ENCODE results near the gene USP1. TPM values are rescaled to one million over a fixed set of nuclear protein-coding genes. Genes with fewer than 3 reads are reported as not detected.

USP1 gene
- total RNA-seq, 1 donor from 2014 or later, result 13.6 TPM

DNA sequence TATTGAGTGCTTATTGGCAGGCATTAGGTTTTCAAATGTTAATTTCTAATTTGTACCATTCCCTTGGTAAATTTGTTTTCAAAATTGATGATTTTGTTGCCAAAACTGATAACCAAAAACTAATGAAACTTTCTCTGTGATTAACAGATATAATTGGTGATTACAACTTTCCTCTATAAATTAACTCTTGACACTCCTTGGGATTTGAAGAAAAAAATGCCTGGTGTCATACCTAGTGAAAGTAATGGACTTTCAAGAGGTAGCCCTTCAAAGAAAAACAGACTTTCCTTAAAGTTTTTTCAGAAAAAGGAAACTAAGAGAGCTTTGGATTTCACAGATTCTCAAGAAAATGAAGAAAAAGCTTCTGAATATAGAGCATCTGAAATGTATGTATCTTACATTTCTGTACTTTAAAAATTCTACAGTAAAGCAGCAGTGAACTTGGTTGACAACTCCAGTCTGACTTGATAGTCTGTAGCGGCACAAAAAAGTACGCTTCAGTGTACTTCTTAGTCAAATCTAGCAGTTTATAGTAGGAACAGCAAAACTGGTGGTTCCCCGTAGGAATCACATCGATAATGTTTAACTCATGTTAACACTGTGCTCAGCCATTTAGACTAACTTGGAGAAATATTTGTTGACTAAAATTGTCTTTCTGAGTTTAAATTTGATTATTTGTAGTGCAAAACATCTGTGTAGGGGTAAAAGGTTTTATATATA is 3.0 kb downstream of the USP1 start:
- peaks cover 10% of the 10 kb centered on the region for H3K4me1 Mint-ChIP-seq (ENCODE audit: low read depth, unreplicated experiment)
- H3K9me3 Mint-ChIP-seq (ENCODE audit: unreplicated experiment), result peaks cover 14% of the 10 kb centered on the region
- no peak overlapping the region for H3K27ac Mint-ChIP-seq (ENCODE audit: unreplicated experiment)

DNA sequence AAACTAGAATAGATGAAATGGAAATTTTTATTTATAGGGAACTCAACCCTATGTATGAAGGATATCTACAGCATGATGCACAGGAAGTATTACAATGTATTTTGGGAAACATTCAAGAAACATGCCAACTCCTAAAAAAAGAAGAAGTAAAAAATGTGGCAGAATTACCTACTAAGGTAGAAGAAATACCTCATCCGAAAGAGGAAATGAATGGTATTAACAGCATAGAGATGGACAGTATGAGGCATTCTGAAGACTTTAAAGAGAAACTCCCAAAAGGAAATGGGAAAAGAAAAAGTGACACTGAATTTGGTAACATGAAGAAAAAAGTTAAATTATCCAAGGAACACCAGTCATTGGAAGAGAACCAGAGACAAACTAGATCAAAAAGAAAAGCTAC is 7.9 kb downstream of the USP1 start:
- Mint-ChIP-seq H3K4me3 (ENCODE audit: unreplicated experiment) (no peak overlapping the region), H3K27ac (ENCODE audit: unreplicated experiment) (no peak overlapping the region), H3K36me3 (ENCODE audit: unreplicated experiment) (no peaks in the 10 kb centered on the region), H3K27me3 (ENCODE audit: unreplicated experiment) (no peaks in the 10 kb centered on the region), H3K4me1 (ENCODE audit: low read depth, unreplicated experiment) (no peaks in the 10 kb centered on the region), H3K9me3 (ENCODE audit: unreplicated experiment) (no peaks in the 10 kb centered on the region)
- TF ChIP-seq, protein P1, sequence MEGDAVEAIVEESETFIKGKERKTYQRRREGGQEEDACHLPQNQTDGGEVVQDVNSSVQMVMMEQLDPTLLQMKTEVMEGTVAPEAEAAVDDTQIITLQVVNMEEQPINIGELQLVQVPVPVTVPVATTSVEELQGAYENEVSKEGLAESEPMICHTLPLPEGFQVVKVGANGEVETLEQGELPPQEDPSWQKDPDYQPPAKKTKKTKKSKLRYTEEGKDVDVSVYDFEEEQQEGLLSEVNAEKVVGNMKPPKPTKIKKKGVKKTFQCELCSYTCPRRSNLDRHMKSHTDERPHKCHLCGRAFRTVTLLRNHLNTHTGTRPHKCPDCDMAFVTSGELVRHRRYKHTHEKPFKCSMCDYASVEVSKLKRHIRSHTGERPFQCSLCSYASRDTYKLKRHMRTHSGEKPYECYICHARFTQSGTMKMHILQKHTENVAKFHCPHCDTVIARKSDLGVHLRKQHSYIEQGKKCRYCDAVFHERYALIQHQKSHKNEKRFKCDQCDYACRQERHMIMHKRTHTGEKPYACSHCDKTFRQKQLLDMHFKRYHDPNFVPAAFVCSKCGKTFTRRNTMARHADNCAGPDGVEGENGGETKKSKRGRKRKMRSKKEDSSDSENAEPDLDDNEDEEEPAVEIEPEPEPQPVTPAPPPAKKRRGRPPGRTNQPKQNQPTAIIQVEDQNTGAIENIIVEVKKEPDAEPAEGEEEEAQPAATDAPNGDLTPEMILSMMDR (IDR thresholded peaks at IDR 0.05; ENCODE audit: partially characterized antibody, unreplicated experiment), result no peak
- DNase-seq, result no peak

More for the DNA sequence above, 3.0 kb downstream of the USP1 start:
- no peaks in the 10 kb centered on the region for H3K36me3 Mint-ChIP-seq (ENCODE audit: unreplicated experiment)
- TF ChIP-seq, protein P1 (IDR thresholded peaks at IDR 0.05; ENCODE audit: partially characterized antibody, unreplicated experiment), result no peak
- DNase-seq, result no peak
- no peak overlapping the region for H3K4me3 Mint-ChIP-seq (ENCODE audit: unreplicated experiment)
- peaks cover 8% of the 10 kb centered on the region for H3K27me3 Mint-ChIP-seq (ENCODE audit: unreplicated experiment)

DNA sequence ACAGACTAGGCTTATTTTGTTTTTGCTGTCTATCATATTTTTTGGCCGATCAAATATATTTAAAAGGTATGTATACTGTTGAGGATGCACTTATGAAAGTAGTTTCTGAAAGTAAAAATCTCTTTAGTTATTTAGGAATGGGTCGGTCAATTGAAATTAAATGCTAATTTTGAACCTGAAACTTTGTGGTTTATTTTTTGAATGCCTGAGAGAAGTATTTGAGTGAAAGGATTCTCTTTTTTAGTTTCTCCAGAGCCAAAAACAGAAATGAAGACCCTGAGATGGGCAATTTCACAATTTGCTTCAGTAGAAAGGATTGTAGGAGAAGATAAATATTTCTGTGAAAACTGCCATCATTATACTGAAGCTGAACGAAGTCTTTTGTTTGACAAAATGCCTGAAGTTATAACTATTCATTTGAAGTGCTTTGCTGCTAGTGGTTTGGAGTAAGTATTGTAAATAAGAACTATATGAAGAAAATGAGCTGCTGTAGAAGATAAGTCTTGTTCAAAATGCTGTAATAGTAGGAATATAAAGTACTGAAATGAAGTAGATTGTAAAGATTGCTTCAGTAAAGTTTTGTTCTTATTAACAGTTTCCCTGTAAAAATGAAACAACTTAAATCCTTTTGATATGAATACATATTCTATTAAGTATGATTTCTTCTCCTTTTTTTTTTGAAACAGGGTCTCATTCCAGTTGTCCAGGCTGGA is 11.5 kb downstream of the USP1 start:
- Mint-ChIP-seq H3K4me1 (ENCODE audit: low read depth, unreplicated experiment) (no peaks in the 10 kb centered on the region), H3K4me3 (ENCODE audit: unreplicated experiment) (no peak overlapping the region), H3K36me3 (ENCODE audit: unreplicated experiment) (no peaks in the 10 kb centered on the region), H3K27ac (ENCODE audit: unreplicated experiment) (no peak overlapping the region), H3K9me3 (ENCODE audit: unreplicated experiment) (no peaks in the 10 kb centered on the region), H3K27me3 (ENCODE audit: unreplicated experiment) (no peaks in the 10 kb centered on the region)
- DNase-seq, result no peak
- TF ChIP-seq, protein P1 (IDR thresholded peaks at IDR 0.05; ENCODE audit: partially characterized antibody, unreplicated experiment), result no peak

DNA sequence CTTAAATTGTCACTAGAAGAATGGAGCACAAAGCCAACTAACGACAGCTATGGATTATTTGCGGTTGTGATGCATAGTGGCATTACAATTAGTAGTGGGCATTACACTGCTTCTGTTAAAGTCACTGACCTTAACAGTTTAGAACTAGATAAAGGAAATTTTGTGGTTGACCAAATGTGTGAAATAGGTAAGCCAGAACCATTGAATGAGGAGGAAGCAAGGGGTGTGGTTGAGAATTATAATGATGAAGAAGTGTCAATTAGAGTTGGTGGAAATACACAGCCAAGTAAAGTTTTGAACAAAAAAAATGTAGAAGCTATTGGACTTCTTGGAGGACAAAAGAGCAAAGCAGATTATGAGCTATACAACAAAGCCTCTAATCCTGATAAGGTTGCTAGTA is 13.5 kb downstream of the USP1 start:
- peak overlapping the region; percentile 1 for H3K27ac Mint-ChIP-seq (ENCODE audit: unreplicated experiment)
- H3K27me3 Mint-ChIP-seq (ENCODE audit: unreplicated experiment), result no peaks in the 10 kb centered on the region
- H3K9me3 Mint-ChIP-seq (ENCODE audit: unreplicated experiment), result no peaks in the 10 kb centered on the region
- no peak for DNase-seq
- H3K36me3 Mint-ChIP-seq (ENCODE audit: unreplicated experiment), result no peaks in the 10 kb centered on the region
- H3K4me3 Mint-ChIP-seq (ENCODE audit: unreplicated experiment), result no peak overlapping the region
- H3K4me1 Mint-ChIP-seq (ENCODE audit: low read depth, unreplicated experiment), result no peaks in the 10 kb centered on the region
- TF ChIP-seq, protein P1 (IDR thresholded peaks at IDR 0.05; ENCODE audit: partially characterized antibody, unreplicated experiment), result no peak

DNA sequence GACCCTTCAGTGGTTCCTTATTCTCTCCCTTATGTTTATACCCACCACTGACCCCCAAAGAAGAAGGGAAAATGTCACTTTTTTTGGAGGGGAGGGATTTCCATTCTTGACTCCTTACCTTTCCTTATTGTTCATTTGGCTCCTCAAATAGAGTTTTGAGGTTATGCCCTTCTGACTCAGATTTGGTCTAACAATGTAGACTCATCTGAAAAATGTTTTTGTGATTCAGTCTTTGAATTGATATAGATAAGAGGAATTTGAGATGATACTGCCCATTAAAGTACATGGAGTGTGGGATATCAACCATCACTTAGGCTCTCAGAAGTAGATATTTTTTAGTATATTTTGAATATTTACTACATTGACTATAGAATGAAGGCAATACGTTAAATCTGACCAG is 16.1 kb downstream of the USP1 start:
- H3K27me3 Mint-ChIP-seq (ENCODE audit: unreplicated experiment), result peaks cover 2% of the 10 kb centered on the region
- H3K4me1 Mint-ChIP-seq (ENCODE audit: low read depth, unreplicated experiment), result no peaks in the 10 kb centered on the region
- H3K4me3 Mint-ChIP-seq (ENCODE audit: unreplicated experiment), result no peak overlapping the region
- no peak for DNase-seq
- H3K36me3 Mint-ChIP-seq (ENCODE audit: unreplicated experiment), result no peaks in the 10 kb centered on the region
- TF ChIP-seq, protein P1 (IDR thresholded peaks at IDR 0.05; ENCODE audit: partially characterized antibody, unreplicated experiment), result no peak
- H3K27ac Mint-ChIP-seq (ENCODE audit: unreplicated experiment), result no peak overlapping the region
- H3K9me3 Mint-ChIP-seq (ENCODE audit: unreplicated experiment), result no peaks in the 10 kb centered on the region

Data from glutamatergic neuron (in vitro differentiated cells).